ENCODE results near the gene NFAT5.

GRCh38 chr16:69747115-69747514 is 181.3 kb downstream of the NFAT5 start:
- TF ChIP-seq CTCF (IDR thresholded peaks at IDR 0.05; ENCODE audit: low read depth, low read length) (no peak), EZH2phosphoT487 (IDR thresholded peaks at IDR 0.05; ENCODE audit: low read depth) (no peak)
